CD4-positive, alpha-beta T cell treated with Interferon gamma for 1 hour (primary cell): ENCODE measurements around the gene NUFIP2.
"Not testable (repeated sequence)": the region's sequence is repeated elsewhere in the genome, so short reads cannot be mapped to it uniquely, and the experiment has no call there.

Experiments used
- DNase-seq: peaks from one replicate; pipeline ENCODE4 v3.0.0-alpha.2; 2020

NUFIP2 gene

GRCh38 chr17:29293890-29294579 lies at the start of gene NUFIP2:
Gene NUFIP2 (minus strand): TSS chr17:29294148. CDS start chr17:29294059, 89 bp downstream.
- DNase-seq, result peak; percentile 98

- no peak for DNase-seq
Observed at GRCh38 chr17:29342158-29342765, 48.3 kb upstream of the NUFIP2 start.

GRCh38 chr17:29341726-29342125 lies 47.8 kb upstream of the NUFIP2 start:
- no peak for DNase-seq

- not testable (repeated sequence) for DNase-seq
Observed at GRCh38 chr17:29339016-29339415, 45.1 kb upstream of the NUFIP2 start.

- no peak for DNase-seq
Observed at GRCh38 chr17:29331708-29332085, 37.7 kb upstream of the NUFIP2 start.

- DNase-seq, result no peak
Observed at GRCh38 chr17:29331075-29331707, 37.2 kb upstream of the NUFIP2 start.

- DNase-seq, result no peak
Observed at GRCh38 chr17:29327412-29327811, 33.5 kb upstream of the NUFIP2 start.

GRCh38 chr17:29326023-29326813 lies 32.3 kb upstream of the NUFIP2 start:
- no peak for DNase-seq

- DNase-seq, result no peak
Observed at GRCh38 chr17:29322363-29322762, 28.4 kb upstream of the NUFIP2 start.

- no peak for DNase-seq
Observed at GRCh38 chr17:29303386-29303785, 9.4 kb upstream of the NUFIP2 start.

- DNase-seq, result no peak
Observed at GRCh38 chr17:29299031-29299430, 5.1 kb upstream of the NUFIP2 start.

GRCh38 chr17:29295420-29295819 lies 1.5 kb upstream of the NUFIP2 start:
- no peak for DNase-seq

GRCh38 chr17:29294580-29294900 lies 592 bp upstream of the NUFIP2 start:
- DNase-seq, result no peak

- DNase-seq, result peak; percentile 42
Observed at GRCh38 chr17:29292992-29293889, 707 bp downstream of the NUFIP2 start.

GRCh38 chr17:29292071-29292991 lies 1.6 kb downstream of the NUFIP2 start:
- peak; percentile 62 for DNase-seq

GRCh38 chr17:29291163-29291752 lies 2.7 kb downstream of the NUFIP2 start:
- no peak for DNase-seq

- DNase-seq, result no peak
Observed at GRCh38 chr17:29289852-29290251, 4.1 kb downstream of the NUFIP2 start.

GRCh38 chr17:29283961-29284360 lies 10.0 kb downstream of the NUFIP2 start:
- no peak for DNase-seq

- DNase-seq, result no peak
Observed at GRCh38 chr17:29283496-29283895, 10.5 kb downstream of the NUFIP2 start.

- no peak for DNase-seq
Observed at GRCh38 chr17:29279397-29280070, 14.4 kb downstream of the NUFIP2 start.
